ENCODE measurements around the gene LDB1. TPM values are rescaled to one million over a fixed set of nuclear protein-coding genes. Genes with fewer than 3 reads are reported as not detected.

Gene LDB1
- total RNA-seq, 1 experiment from 2014 or later: 87.6 TPM

DNA sequence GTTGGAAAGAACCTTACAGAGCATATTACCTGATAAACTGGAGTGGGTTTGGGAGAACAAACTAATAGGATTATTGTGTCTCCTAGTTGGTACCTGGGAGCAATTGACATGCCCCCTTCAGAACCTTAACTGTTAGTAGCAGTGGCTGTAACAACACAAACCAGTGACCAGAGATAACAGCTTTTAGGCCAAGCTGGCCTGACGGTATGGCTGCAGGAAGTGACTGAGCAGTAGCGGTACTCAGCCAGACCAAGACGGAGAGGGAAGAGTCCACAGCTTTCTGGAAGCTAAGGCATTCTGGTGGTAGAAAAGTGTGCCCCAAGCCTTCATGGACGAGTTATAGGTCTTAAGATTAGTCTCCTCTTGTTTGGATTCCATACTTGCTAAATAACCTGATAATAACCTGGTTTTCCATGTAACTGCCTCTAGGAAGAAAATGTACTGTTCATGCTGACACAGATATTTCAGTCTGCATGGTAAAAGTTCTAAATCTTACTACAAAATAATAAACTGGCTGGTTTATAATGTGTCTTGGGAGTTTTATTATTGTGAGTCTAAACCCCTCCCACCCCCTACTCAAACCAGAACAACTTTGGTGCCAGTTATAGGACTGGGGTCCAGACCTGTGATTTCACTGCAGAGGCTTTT is 43.3 kb upstream of the LDB1 start:
- no TSS peak for BruUV-seq (replicated peaks)
- in situ Hi-C loops (cut with HindIII; ENCODE audit: low pct_unique_long_range_greater_than_20kb, low sequenced_read_pairs): no loop called here
- POLR2A ChIA-PET: no interaction called here
- intact Hi-C loops (cut with micrococcal nuclease; ENCODE audit: unreplicated experiment): loop anchor here (10.0 kb wide), 2 partner anchors 61 to 181 kb away; partner anchors contain the start of gene ELOVL3
- Histone ChIP-seq H3K36me3 (ENCODE audit: control insufficient read depth, insufficient read depth, low read length) (peaks cover 42% of the 10 kb centered on the region), H3K9me3 (ENCODE audit: control insufficient read depth, insufficient read depth, low read depth, low read length) (no peaks in the 10 kb centered on the region), H3K27me3 (ENCODE audit: control insufficient read depth, insufficient read depth, low read length) (no peaks in the 10 kb centered on the region), H3K4me1 (ENCODE audit: control insufficient read depth, insufficient read depth, low read length) (no peaks in the 10 kb centered on the region), H3K27ac (ENCODE audit: low read length) (no peak overlapping the region), H3K4me3 (ENCODE audit: low read depth in 2 of 2, low read length in 2 of 2) (no peak overlapping the region)
- CTCF ChIA-PET: interaction anchor here (0.5 kb wide), 1 partner anchor 159 kb away, joined by 3 read pairs; no protein-coding TSS in a partner anchor
- TF ChIP-seq SIN3A (IDR thresholded peaks at IDR 0.05; ENCODE audit: borderline replicate concordance, insufficient read depth, low read depth, low read length) (no peak), CTCF (IDR thresholded peaks at IDR 0.05) (no peak), TCF7L2 (IDR thresholded peaks at IDR 0.05; ENCODE audit: low read depth, low read length) (no peak), REST (IDR thresholded peaks at IDR 0.05; ENCODE audit: insufficient read depth in 1 of 2, low read depth in 2 of 2, low read length in 1 of 2) (no peak), POLR2AphosphoS5 (IDR thresholded peaks at IDR 0.05; ENCODE audit: low read depth, low read length) (no peak)
- DNase-seq (ENCODE audit: low read depth, low spot score) (no peak), ATAC-seq (no peak)

DNA sequence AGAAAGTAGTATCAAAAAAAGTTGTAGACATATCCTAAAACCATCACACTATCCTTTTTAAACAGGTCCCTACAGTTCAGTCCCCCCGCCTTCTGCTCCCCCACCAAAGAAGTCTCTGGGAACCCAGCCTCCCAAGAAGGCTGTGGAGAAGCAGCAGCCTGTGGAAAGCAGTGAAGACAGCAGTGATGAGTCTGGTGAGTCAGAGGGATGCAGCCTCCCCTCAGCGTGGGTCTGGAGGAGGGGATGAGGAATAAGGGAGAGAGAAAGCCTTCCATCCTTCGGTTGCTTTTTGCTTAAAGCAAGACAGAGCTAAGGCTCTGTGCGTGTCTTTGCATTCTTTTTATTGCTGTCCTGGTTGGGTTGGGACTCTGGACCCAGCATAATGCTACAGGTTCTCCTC is 39.7 kb upstream of the LDB1 start:
- no peak for ATAC-seq
- POLR2A ChIA-PET: no interaction called here
- TF ChIP-seq SIN3A (IDR thresholded peaks at IDR 0.05; ENCODE audit: borderline replicate concordance, insufficient read depth, low read depth, low read length) (no peak), TCF7L2 (IDR thresholded peaks at IDR 0.05; ENCODE audit: low read depth, low read length) (no peak), POLR2AphosphoS5 (IDR thresholded peaks at IDR 0.05; ENCODE audit: low read depth, low read length) (no peak), CTCF (IDR thresholded peaks at IDR 0.05) (no peak), REST (IDR thresholded peaks at IDR 0.05; ENCODE audit: insufficient read depth in 1 of 2, low read depth in 2 of 2, low read length in 1 of 2) (no peak)
- intact Hi-C loops (cut with micrococcal nuclease; ENCODE audit: unreplicated experiment): loop anchor here (10.0 kb wide), 2 partner anchors 65 to 185 kb away; partner anchors contain the start of gene ELOVL3
- CTCF ChIA-PET: interaction anchor here (1.5 kb wide), 1 partner anchor 10 kb away, joined by 5 read pairs; no protein-coding TSS in a partner anchor
- Histone ChIP-seq H3K4me3 (ENCODE audit: low read depth in 2 of 2, low read length in 2 of 2) (no peak overlapping the region), H3K4me1 (ENCODE audit: control insufficient read depth, insufficient read depth, low read length) (peaks cover 8% of the 10 kb centered on the region), H3K27ac (ENCODE audit: low read length) (no peak overlapping the region), H3K9me3 (ENCODE audit: control insufficient read depth, insufficient read depth, low read depth, low read length) (no peaks in the 10 kb centered on the region), H3K36me3 (ENCODE audit: control insufficient read depth, insufficient read depth, low read length) (peaks cover 60% of the 10 kb centered on the region), H3K27me3 (ENCODE audit: control insufficient read depth, insufficient read depth, low read length) (no peaks in the 10 kb centered on the region)
- in situ Hi-C loops (cut with HindIII; ENCODE audit: low pct_unique_long_range_greater_than_20kb, low sequenced_read_pairs): no loop called here
- no peak for DNase-seq (ENCODE audit: low read depth, low spot score)
- no TSS peak for BruUV-seq (replicated peaks)

All from Panc1 (cell line).